22Rv1 (cell line): ENCODE data around the gene PBLD.
"Not testable (repeated sequence)": the region's sequence is repeated elsewhere in the genome, so short reads cannot be mapped to it uniquely, and the experiment has no call there.

ENCODE experiments used
- H3K27ac ChIP-seq: fragments of 450-650 bp; 2 replicates; pipeline ENCODE4 v1.5.1; 2017
- CTCF ChIP-seq: fragments of 450-650 bp; IDR thresholded peaks from 2 replicates; pipeline ENCODE4 v1.5.1; 2017; ENCODE audit warnings: mild to moderate bottlenecking
- ZFX ChIP-seq: fragments of 450-650 bp; IDR thresholded peaks from 2 replicates; pipeline ENCODE4 v1.6.1; 2017; ENCODE audit warnings: antibody characterized with exemption, borderline replicate concordance

Gene PBLD

GRCh38 chr10:68251151-68251550 lies 81.6 kb downstream of the PBLD start:
- TF ChIP-seq CTCF, result no peak
- no peak for TF ChIP-seq ZFX
- no peak overlapping the region for H3K27ac ChIP-seq

DNA sequence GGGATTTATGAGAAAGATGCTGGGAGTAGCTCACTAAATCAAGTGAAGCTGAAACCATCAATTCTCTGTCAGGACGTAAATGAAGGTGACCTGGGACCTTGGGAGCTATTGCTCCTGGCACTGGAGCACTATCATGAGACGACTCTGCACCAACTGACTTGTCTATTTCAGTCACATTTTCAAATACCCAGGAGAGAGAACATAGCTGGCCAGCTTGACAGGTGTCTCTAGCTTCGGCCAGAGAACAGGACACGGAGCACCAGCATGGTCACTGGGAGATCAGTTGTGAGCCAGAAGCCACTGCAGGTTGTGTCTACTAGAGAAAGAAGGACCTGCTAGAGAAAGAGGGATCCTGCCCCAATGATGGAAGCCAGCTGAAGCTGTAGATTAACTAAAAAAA lies 83.4 kb downstream of the PBLD start:
- TF ChIP-seq CTCF, result no peak
- TF ChIP-seq ZFX, result no peak

DNA sequence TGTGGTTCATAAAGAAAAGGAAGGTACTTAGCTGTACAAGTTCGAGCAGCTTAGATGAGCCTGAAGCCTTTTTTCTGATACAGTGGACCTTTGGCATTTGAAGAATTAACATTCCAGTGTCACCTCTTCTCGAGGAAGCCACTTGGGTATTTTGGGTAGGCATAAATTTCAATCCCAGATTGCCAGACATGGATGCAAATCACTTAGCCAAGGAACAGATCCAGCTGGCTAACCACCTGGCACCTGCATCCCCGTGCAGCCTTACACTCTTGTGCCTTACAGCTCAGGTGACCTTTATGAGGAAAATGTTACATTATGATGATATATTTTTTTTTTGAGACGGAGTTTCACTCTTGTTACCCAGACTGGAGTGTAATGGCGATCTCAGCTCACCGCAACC lies 84.8 kb downstream of the PBLD start:
- H3K27ac ChIP-seq, result no peak overlapping the region
- TF ChIP-seq CTCF, result no peak
- no peak for TF ChIP-seq ZFX

More for the DNA sequence above, 83.4 kb downstream of the PBLD start:
- no peak overlapping the region for H3K27ac ChIP-seq

DNA sequence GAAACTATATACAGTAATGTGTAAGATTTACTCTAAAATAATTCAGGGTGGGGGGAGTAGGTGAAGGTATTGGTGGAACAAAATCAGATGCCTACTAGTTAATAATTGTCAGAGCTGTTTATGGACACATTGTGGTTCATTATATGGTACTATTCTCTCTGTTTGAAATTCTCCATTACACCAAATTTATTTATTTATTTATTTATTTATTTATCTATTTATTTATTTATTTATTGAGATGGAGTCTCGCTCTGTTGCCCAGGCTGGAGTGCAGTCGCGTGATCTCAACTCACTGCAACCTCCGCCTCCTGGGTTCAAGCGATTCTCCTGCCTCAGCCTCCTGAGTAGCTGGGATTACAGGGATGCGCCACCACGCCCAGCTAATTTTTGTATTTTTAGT lies 86.3 kb downstream of the PBLD start:
- not testable (repeated sequence) for H3K27ac ChIP-seq

- TF ChIP-seq ZFX (no peak), CTCF (no peak)
- H3K27ac ChIP-seq, result no peak overlapping the region
Observed at GRCh38 chr10:68242051-68242450, 90.7 kb downstream of the PBLD start.

GRCh38 chr10:68239596-68240150 lies 93.1 kb downstream of the PBLD start:
- no peak for TF ChIP-seq CTCF
- TF ChIP-seq ZFX, result no peak
- no peak overlapping the region for H3K27ac ChIP-seq

GRCh38 chr10:68239069-68239468 lies 93.7 kb downstream of the PBLD start:
- H3K27ac ChIP-seq, result no peak overlapping the region
- TF ChIP-seq CTCF (no peak), ZFX (no peak)

DNA sequence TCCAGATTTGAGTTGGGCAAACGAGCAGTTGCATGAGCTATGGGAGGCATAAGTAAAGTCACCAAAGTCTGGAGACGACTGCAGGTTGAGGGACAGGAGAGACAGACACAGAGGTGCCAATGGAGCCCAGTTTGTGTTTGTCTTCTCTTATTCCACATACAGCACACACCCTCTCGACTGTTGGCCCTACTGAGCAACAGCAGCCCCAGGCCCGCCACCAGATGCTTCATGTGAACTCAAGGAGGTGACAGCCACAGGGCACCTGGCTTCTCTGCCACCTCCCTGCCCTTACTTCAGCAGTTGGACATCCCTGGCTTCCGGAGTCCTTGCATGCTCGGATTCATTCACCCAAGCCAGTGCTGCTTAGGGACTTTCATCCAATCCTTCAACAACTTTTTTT lies 94.4 kb downstream of the PBLD start:
- TF ChIP-seq ZFX, result no peak
- no peak for TF ChIP-seq CTCF
- no peak overlapping the region for H3K27ac ChIP-seq
